GM20000 (cell line): ENCODE results near the gene ZNF691.
"Not testable (repeated sequence)": the region's sequence is repeated elsewhere in the genome, so short reads cannot be mapped to it uniquely, and the experiment has no call there.

Experiments used
- DNase-seq: peaks from one replicate; pipeline ENCODE4 v3.0.0; 2012; ENCODE audit warnings: low spot score
- CTCF ChIP-seq: IDR thresholded peaks from 2 replicates; pipeline ENCODE4 v1.5.1; 2012; ENCODE audit warnings: mild to moderate bottlenecking, control low read depth; ENCODE audit errors: extremely low read depth, missing control alignments

The ZNF691 gene

GRCh38 chr1:42866549-42866948 lies 20.1 kb downstream of the ZNF691 start:
- no peak for TF ChIP-seq CTCF
- no peak for DNase-seq

- DNase-seq = not testable (repeated sequence)
These were observed 22.1 kb downstream of the ZNF691 start for GRCh38 chr1:42868466-42868865.

- DNase-seq = not testable (repeated sequence)
These were observed 22.8 kb downstream of the ZNF691 start for GRCh38 chr1:42869254-42869653.

GRCh38 chr1:42869751-42870150 lies 23.3 kb downstream of the ZNF691 start:
- not testable (repeated sequence) for DNase-seq

GRCh38 chr1:42873108-42873507 lies 26.7 kb downstream of the ZNF691 start:
- not testable (repeated sequence) for DNase-seq

- DNase-seq = no peak
- TF ChIP-seq CTCF = no peak
These were observed 27.3 kb downstream of the ZNF691 start for GRCh38 chr1:42873670-42874069.

GRCh38 chr1:42876009-42876408 lies 29.6 kb downstream of the ZNF691 start:
- TF ChIP-seq CTCF = no peak
- DNase-seq = no peak

- DNase-seq = no peak
- TF ChIP-seq CTCF = no peak
These were observed 31.0 kb downstream of the ZNF691 start for GRCh38 chr1:42877380-42877779.

- no peak for DNase-seq
- no peak for TF ChIP-seq CTCF
These were observed 34.0 kb downstream of the ZNF691 start for GRCh38 chr1:42880384-42880783.

- no peak for TF ChIP-seq CTCF
- no peak for DNase-seq
These were observed 39.8 kb downstream of the ZNF691 start for GRCh38 chr1:42886046-42886739.
